ENCODE results near the gene ANKLE1.

GRCh38 chr19:17305216-17305516 lies 23.5 kb downstream of the ANKLE1 start:
- no peak for TF ChIP-seq POLR2A (IDR thresholded peaks at IDR 0.05; ENCODE audit: low read depth, low read length)
- no peak for TF ChIP-seq CTCF (IDR thresholded peaks at IDR 0.05; ENCODE audit: extremely low read depth in 1 of 2, insufficient read depth in 1 of 2, low read depth in 1 of 2, low read length in 2 of 2)
- TF ChIP-seq POLR2AphosphoS5 (IDR thresholded peaks at IDR 0.05; ENCODE audit: insufficient read depth, low read depth, low read length), result no peak
